Panc1 (cell line): Measurements from ENCODE around the gene SOX5. TPM values are rescaled to one million over a fixed set of nuclear protein-coding genes. Genes with fewer than 3 reads are reported as not detected.

Experiments
- ATAC-seq: fragments of 200-7000 bp; cut with Tn5 transposase; 2 replicates; pipeline ENCODE4 v1.9.1; 2020; ENCODE audit warnings: mild to moderate bottlenecking, moderate library complexity
- BruUV-seq: library from RNA; stranded (reverse); fragments of 400-500 nt; replicated peaks from 2 replicates; lab custom pipeline; 2021; lab: Mats Ljungman, UMichigan
- CTCF ChIA-PET: fragments of 300-600 bp; sonication (Branson Sonifier 250); formaldehyde crosslinking; loops from one replicate; lab custom pipeline; 2022; ENCODE audit warnings: antibody characterized with exemption; lab: Charles Lee
- POLR2A ChIA-PET: fragments of 300-600 bp; sonication (Branson Sonifier 250); formaldehyde crosslinking; loops from one replicate; lab custom pipeline; 2022; ENCODE audit warnings: antibody characterized with exemption; lab: Charles Lee
- DNase-seq: peaks from one replicate; pipeline ENCODE4 v3.0.0-alpha.2; 2010; ENCODE audit warnings: low read depth, low spot score
- H3K27ac ChIP-seq: 2 replicates; pipeline ENCODE4 v1.5.1; 2011; ENCODE audit warnings: mild to moderate bottlenecking, low read length, inconsistent platforms
- H3K27me3 ChIP-seq: fragments of 200-500 bp; sonication (Bioruptor generic); 2 replicates; pipeline ENCODE4 v1.6.0; 2014; ENCODE audit warnings: low read length, inconsistent platforms; ENCODE audit not compliant: control insufficient read depth, insufficient read depth
- H3K36me3 ChIP-seq: fragments of 200-500 bp; sonication (Bioruptor generic); 2 replicates; pipeline ENCODE4 v1.5.1; 2014; ENCODE audit warnings: inconsistent platforms, mild to moderate bottlenecking, low read length, moderate library complexity; ENCODE audit not compliant: control insufficient read depth, insufficient read depth
- H3K4me1 ChIP-seq: 2 replicates; pipeline ENCODE4 v1.5.1; 2011; ENCODE audit warnings: inconsistent platforms, mild to moderate bottlenecking, low read length, moderate library complexity; ENCODE audit not compliant: control insufficient read depth, insufficient read depth
- H3K4me3 ChIP-seq, 2 experiments: 2 replicates each; pipeline ENCODE4 v1.5.1; 2011 to 2012; ENCODE audit warnings: low read depth in 2 of 2, low read length in 2 of 2, mild to moderate bottlenecking in 2 of 2, inconsistent platforms in 1 of 2, moderate library complexity in 1 of 2
- H3K9me3 ChIP-seq: fragments of 200-500 bp; sonication (Bioruptor generic); 2 replicates; pipeline ENCODE4 v1.5.1; 2014; ENCODE audit warnings: low read depth, mild to moderate bottlenecking, inconsistent platforms, low read length, moderate library complexity; ENCODE audit not compliant: control insufficient read depth, insufficient read depth
- POLR2AphosphoS5 ChIP-seq: IDR thresholded peaks from 2 replicates; pipeline ENCODE4 v1.6.1; 2012; ENCODE audit warnings: mild to moderate bottlenecking, low read depth, low read length, moderate library complexity
- REST ChIP-seq, 2 experiments: IDR thresholded peaks; 2 replicates each; pipeline ENCODE4 v1.6.1; 2011 to 2012; ENCODE audit warnings: low read depth in 2 of 2, control low read depth in 1 of 2, low read length in 1 of 2, mild to moderate bottlenecking in 1 of 2, moderate library complexity in 1 of 2; ENCODE audit not compliant: insufficient read depth in 1 of 2
- SIN3A ChIP-seq: IDR thresholded peaks from 2 replicates; pipeline ENCODE4 v1.6.1; 2012; ENCODE audit warnings: low read depth, mild to moderate bottlenecking, low read length, moderate library complexity, borderline replicate concordance; ENCODE audit not compliant: insufficient read depth
- TCF7L2 ChIP-seq: IDR thresholded peaks from 2 replicates; pipeline ENCODE4 v1.6.1; 2011; ENCODE audit warnings: mild to moderate bottlenecking, low read depth, low read length, inconsistent platforms
- in situ Hi-C: cut with HindIII; loops from 2 replicates; pipeline ENCODE4 v1.10.0; 2016; ENCODE audit warnings: low sequenced_read_pairs, low pct_unique_long_range_greater_than_20kb
- intact Hi-C: fragments of 100-400 bp; cut with micrococcal nuclease; formaldehyde crosslinking; loops from one replicate; pipeline ENCODE4 v1.10.0; 2022; ENCODE audit not compliant: unreplicated experiment
- total RNA-seq: library from RNA; stranded (reverse); gene quantifications from one replicate; pipeline ENCODE4 v1.2.1, GENCODE V29; 2021; ENCODE audit not compliant: unreplicated experiment
- TF ChIP-seq, protein P1 (sequence below): fragments of 450-650 bp; IDR thresholded peaks from 2 replicates; pipeline ENCODE4 v1.5.1; 2017; ENCODE audit warnings: mild to moderate bottlenecking

SOX5 gene
- total RNA-seq, 1 experiment from 2014 or later, result 0.23 TPM

GRCh38 chr12:23503544-23503943 is 445.9 kb downstream of the SOX5 start:
- H3K4me3 ChIP-seq, result no peak overlapping the region
- DNase-seq (no peak), ATAC-seq (no peak)
- H3K9me3 ChIP-seq, result no peaks in the 10 kb centered on the region
- TF ChIP-seq TCF7L2 (no peak), REST (IDR thresholded peaks at IDR 0.05; ENCODE audit: insufficient read depth in 1 of 2, low read depth in 2 of 2, low read length in 1 of 2) (no peak), SIN3A (no peak), POLR2AphosphoS5 (no peak)
- CTCF ChIA-PET, result no interaction called here
- in situ Hi-C loops (no loop called here), intact Hi-C loops (no loop called here)
- no peak overlapping the region for H3K27ac ChIP-seq
- POLR2A ChIA-PET, result no interaction called here
- H3K27me3 ChIP-seq, result no peaks in the 10 kb centered on the region
- no peaks in the 10 kb centered on the region for H3K36me3 ChIP-seq
- no peaks in the 10 kb centered on the region for H3K4me1 ChIP-seq
- BruUV-seq, result no TSS peak

GRCh38 chr12:23502259-23502658 is 447.2 kb downstream of the SOX5 start:
- no peaks in the 10 kb centered on the region for H3K27me3 ChIP-seq
- intact Hi-C loops, result no loop called here
- no peak overlapping the region for H3K27ac ChIP-seq
- ChIA-PET POLR2A (no interaction called here), CTCF (no interaction called here)
- H3K36me3 ChIP-seq, result no peaks in the 10 kb centered on the region
- BruUV-seq, result no TSS peak
- ATAC-seq (no peak), DNase-seq (no peak)
- no peaks in the 10 kb centered on the region for H3K9me3 ChIP-seq
- in situ Hi-C loops, result no loop called here
- TF ChIP-seq REST (IDR thresholded peaks at IDR 0.05; ENCODE audit: insufficient read depth in 1 of 2, low read depth in 2 of 2, low read length in 1 of 2), result no peak
- TF ChIP-seq SIN3A, result no peak
- no peak for TF ChIP-seq POLR2AphosphoS5
- TF ChIP-seq TCF7L2, result no peak
- TF ChIP-seq, protein P1, sequence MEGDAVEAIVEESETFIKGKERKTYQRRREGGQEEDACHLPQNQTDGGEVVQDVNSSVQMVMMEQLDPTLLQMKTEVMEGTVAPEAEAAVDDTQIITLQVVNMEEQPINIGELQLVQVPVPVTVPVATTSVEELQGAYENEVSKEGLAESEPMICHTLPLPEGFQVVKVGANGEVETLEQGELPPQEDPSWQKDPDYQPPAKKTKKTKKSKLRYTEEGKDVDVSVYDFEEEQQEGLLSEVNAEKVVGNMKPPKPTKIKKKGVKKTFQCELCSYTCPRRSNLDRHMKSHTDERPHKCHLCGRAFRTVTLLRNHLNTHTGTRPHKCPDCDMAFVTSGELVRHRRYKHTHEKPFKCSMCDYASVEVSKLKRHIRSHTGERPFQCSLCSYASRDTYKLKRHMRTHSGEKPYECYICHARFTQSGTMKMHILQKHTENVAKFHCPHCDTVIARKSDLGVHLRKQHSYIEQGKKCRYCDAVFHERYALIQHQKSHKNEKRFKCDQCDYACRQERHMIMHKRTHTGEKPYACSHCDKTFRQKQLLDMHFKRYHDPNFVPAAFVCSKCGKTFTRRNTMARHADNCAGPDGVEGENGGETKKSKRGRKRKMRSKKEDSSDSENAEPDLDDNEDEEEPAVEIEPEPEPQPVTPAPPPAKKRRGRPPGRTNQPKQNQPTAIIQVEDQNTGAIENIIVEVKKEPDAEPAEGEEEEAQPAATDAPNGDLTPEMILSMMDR, result no peak
- no peaks in the 10 kb centered on the region for H3K4me1 ChIP-seq
- no peak overlapping the region for H3K4me3 ChIP-seq
